ENCODE measurements around the gene HCRTR1.

HCRTR1 gene

DNA sequence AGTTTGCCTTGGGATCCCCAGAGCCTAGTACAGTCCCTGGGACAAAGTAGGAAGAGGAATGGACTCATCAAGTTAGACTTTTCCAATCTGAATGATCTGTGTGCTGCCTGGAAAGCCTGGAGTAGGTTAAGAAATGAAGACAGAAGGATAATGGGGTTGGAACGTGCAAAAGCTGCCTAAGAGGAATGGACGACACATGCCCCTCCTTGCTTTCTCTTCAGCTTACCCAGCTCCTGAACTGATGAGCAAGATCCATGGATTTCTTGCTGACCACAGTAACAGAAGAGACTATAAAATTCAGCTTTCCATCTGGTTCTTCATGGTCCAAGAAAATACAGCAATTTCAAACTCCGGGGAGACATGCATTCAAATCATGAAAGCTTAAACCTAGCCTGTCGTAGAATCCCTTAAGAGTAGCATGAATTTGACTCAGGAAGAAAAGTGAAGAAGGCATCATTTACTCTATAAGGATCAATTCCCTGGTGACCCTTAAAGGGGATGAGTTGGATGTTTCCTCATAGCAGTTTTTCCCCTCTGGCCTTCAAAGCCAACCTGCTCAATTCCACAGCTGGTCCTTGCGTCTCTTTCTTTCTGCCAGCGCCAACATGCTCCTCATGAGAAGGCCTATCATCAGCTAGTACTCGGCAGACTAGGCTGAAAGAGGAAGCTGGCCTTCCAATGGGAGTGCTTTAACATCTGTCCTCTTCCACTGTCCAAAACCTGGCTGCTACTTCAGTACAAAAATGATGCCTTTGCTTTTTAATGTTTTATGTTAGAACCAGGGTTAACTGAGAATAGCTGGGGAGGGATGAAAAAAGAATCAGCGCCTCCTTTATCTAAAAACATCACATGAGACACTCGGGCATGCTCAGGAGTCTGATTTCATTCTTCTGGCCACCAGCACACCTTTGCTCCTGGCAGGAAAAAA lies 32.9 kb downstream of the HCRTR1 start:
- no peak for TF ChIP-seq EGR1 (IDR thresholded peaks at IDR 0.05)
- TF ChIP-seq CREB1 (IDR thresholded peaks at IDR 0.05; ENCODE audit: low read depth): no peak
- TF ChIP-seq TCF12 (IDR thresholded peaks at IDR 0.05; ENCODE audit: low read depth): no peak

DNA sequence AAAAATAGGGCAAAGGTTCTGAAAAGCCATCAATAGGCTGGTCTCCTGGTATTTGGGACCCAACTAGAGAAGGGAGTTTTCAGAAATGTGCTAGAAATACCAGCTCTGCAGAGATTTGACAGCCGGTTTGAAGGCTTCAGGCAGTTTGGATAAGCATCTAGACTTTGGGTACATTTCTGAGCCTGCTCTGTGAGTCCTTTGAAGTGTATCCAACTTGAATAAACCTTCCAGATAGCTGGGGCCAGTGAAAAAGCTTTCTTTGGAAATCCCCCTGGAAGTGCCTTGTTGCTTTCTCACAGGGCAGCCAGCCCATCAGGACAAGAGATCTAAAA lies 33.6 kb downstream of the HCRTR1 start:
- TF ChIP-seq NFIC (IDR thresholded peaks at IDR 0.05): no peak
- TF ChIP-seq, protein P1, sequence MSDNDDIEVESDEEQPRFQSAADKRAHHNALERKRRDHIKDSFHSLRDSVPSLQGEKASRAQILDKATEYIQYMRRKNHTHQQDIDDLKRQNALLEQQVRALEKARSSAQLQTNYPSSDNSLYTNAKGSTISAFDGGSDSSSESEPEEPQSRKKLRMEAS (IDR thresholded peaks at IDR 0.05): no peak
- no peak for TF ChIP-seq EGR1 (IDR thresholded peaks at IDR 0.05)
- no peak for TF ChIP-seq YY1 (IDR thresholded peaks at IDR 0.05; ENCODE audit: low read depth)
- no peak for TF ChIP-seq TCF12 (IDR thresholded peaks at IDR 0.05; ENCODE audit: low read depth)
- TF ChIP-seq, protein P2, sequence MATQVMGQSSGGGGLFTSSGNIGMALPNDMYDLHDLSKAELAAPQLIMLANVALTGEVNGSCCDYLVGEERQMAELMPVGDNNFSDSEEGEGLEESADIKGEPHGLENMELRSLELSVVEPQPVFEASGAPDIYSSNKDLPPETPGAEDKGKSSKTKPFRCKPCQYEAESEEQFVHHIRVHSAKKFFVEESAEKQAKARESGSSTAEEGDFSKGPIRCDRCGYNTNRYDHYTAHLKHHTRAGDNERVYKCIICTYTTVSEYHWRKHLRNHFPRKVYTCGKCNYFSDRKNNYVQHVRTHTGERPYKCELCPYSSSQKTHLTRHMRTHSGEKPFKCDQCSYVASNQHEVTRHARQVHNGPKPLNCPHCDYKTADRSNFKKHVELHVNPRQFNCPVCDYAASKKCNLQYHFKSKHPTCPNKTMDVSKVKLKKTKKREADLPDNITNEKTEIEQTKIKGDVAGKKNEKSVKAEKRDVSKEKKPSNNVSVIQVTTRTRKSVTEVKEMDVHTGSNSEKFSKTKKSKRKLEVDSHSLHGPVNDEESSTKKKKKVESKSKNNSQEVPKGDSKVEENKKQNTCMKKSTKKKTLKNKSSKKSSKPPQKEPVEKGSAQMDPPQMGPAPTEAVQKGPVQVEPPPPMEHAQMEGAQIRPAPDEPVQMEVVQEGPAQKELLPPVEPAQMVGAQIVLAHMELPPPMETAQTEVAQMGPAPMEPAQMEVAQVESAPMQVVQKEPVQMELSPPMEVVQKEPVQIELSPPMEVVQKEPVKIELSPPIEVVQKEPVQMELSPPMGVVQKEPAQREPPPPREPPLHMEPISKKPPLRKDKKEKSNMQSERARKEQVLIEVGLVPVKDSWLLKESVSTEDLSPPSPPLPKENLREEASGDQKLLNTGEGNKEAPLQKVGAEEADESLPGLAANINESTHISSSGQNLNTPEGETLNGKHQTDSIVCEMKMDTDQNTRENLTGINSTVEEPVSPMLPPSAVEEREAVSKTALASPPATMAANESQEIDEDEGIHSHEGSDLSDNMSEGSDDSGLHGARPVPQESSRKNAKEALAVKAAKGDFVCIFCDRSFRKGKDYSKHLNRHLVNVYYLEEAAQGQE (IDR thresholded peaks at IDR 0.05; ENCODE audit: low read depth): no peak
- TF ChIP-seq RAD21 (IDR thresholded peaks at IDR 0.05; ENCODE audit: low read depth): no peak
- no peak for TF ChIP-seq FOXM1 (IDR thresholded peaks at IDR 0.05; ENCODE audit: borderline replicate concordance, low read depth)
- no peak for TF ChIP-seq ZBTB7A (IDR thresholded peaks at IDR 0.05; ENCODE audit: low read depth)
- no peak for TF ChIP-seq CREB1 (IDR thresholded peaks at IDR 0.05; ENCODE audit: low read depth)

DNA sequence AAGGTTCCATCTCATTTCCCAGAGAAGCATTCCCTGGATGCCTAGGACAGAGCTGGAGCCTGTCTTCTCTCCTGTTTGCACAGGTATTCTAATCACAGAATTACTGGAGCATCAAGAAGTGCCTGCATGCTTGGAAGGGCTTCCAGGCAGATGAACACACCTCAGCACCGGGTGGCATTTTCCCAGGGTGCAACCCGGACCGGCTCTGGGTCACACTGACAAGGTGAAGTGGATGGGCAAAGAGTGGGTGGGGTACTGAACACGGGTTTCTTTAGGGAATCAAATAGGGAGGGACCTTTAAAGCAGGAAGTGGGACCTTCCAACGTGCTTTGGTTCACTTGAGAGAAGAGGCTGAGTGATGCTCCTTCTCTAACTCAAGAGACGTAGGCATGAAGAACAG lies 34.3 kb downstream of the HCRTR1 start:
- TF ChIP-seq CREB1 (IDR thresholded peaks at IDR 0.05; ENCODE audit: low read depth) (no peak), TAF1 (IDR thresholded peaks at IDR 0.05; ENCODE audit: low read depth) (no peak), TCF12 (IDR thresholded peaks at IDR 0.05; ENCODE audit: low read depth) (no peak), FOXM1 (IDR thresholded peaks at IDR 0.05; ENCODE audit: borderline replicate concordance, low read depth) (no peak), CEBPB (IDR thresholded peaks at IDR 0.05) (no peak), EGR1 (IDR thresholded peaks at IDR 0.05) (no peak), YY1 (IDR thresholded peaks at IDR 0.05; ENCODE audit: low read depth) (no peak), ZBTB7A (IDR thresholded peaks at IDR 0.05; ENCODE audit: low read depth) (no peak), NFIC (IDR thresholded peaks at IDR 0.05) (no peak), TEAD4 (IDR thresholded peaks at IDR 0.05) (no peak), RAD21 (IDR thresholded peaks at IDR 0.05; ENCODE audit: low read depth) (no peak), EP300 (IDR thresholded peaks at IDR 0.05; ENCODE audit: borderline replicate concordance) (no peak)
- TF ChIP-seq, protein P3, sequence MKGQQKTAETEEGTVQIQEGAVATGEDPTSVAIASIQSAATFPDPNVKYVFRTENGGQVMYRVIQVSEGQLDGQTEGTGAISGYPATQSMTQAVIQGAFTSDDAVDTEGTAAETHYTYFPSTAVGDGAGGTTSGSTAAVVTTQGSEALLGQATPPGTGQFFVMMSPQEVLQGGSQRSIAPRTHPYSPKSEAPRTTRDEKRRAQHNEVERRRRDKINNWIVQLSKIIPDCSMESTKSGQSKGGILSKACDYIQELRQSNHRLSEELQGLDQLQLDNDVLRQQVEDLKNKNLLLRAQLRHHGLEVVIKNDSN (IDR thresholded peaks at IDR 0.05): no peak
- TF ChIP-seq, protein P1 (IDR thresholded peaks at IDR 0.05): no peak
- TF ChIP-seq, protein P2 (IDR thresholded peaks at IDR 0.05; ENCODE audit: low read depth): no peak

DNA sequence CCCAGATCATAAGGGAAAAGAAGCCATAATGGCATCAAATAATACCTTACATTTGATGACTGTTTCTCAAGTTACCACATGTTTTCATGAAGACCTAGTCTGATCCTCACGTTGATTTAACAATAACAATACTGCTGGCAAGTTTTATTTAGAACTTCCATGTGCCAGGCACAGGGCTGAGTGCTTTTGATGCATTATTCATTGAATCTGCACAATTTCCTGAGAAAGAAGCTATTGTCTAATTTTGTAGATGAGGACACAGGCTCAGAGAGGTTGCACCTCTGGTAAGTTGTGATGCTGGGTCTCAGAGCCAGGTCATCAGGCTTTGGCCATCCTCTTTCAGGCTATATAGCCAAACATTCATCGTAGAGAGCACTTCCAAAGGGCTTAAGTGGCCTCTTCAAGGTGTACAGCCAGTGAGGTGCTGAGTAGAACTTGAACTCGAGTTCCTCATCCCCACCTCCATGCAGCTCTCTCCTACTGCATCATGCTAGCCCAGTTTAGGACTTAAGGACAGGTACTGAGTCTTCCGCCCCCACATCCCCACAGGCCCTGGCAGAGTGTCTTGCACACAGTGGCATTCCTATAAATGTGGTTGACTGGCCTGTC lies 35.5 kb downstream of the HCRTR1 start:
- TF ChIP-seq EGR1 (IDR thresholded peaks at IDR 0.05): no peak
- no peak for TF ChIP-seq FOXM1 (IDR thresholded peaks at IDR 0.05; ENCODE audit: borderline replicate concordance, low read depth)
- no peak for TF ChIP-seq RAD21 (IDR thresholded peaks at IDR 0.05; ENCODE audit: low read depth)
- TF ChIP-seq YY1 (IDR thresholded peaks at IDR 0.05; ENCODE audit: low read depth): no peak
- TF ChIP-seq ZBTB7A (IDR thresholded peaks at IDR 0.05; ENCODE audit: low read depth): no peak
- TF ChIP-seq CREB1 (IDR thresholded peaks at IDR 0.05; ENCODE audit: low read depth): no peak
- TF ChIP-seq, protein P3 (IDR thresholded peaks at IDR 0.05): no peak
- no peak for TF ChIP-seq TEAD4 (IDR thresholded peaks at IDR 0.05)
- TF ChIP-seq TCF12 (IDR thresholded peaks at IDR 0.05; ENCODE audit: low read depth): no peak
- TF ChIP-seq, protein P2 (IDR thresholded peaks at IDR 0.05; ENCODE audit: low read depth): no peak
- TF ChIP-seq EP300 (IDR thresholded peaks at IDR 0.05; ENCODE audit: borderline replicate concordance): no peak
- TF ChIP-seq TAF1 (IDR thresholded peaks at IDR 0.05; ENCODE audit: low read depth): no peak
- TF ChIP-seq NFIC (IDR thresholded peaks at IDR 0.05): no peak
- TF ChIP-seq CEBPB (IDR thresholded peaks at IDR 0.05): no peak
- TF ChIP-seq, protein P1 (IDR thresholded peaks at IDR 0.05): no peak
